ENCODE results near the gene METTL27.

DNA sequence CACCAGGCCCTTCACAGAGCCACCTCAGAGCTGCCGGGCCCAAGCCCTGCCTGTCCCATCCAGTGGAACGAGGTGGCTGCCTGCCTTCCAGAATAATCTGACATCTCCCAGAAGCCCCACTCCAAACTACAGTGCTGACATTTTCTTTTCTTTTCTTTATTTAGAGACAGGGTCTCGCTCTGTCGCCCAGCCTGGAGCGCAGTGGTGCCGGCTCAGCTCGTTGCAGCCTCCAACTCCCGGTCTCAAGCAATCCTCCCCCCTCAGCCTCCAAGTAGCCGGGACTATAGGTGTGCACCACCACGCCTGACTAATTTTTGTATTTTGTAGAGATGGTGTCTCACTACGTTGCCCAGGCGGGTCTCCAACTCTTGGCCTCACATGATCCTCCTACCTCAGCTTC lies 19.0 kb upstream of the METTL27 start:
- no peak for TF ChIP-seq CTCF (conservative IDR thresholded peaks at IDR 0.05 in 1 of 2, IDR thresholded peaks at IDR 0.05 in 1 of 2; ENCODE audit: low read depth in 1 of 2, low read length in 2 of 2)
- no peak for TF ChIP-seq EZH2 (IDR thresholded peaks at IDR 0.05; ENCODE audit: low read length, missing control alignments)
